GM19372 (cell line): ENCODE measurements around the gene ADGB.

Experiments used
- ATAC-seq: cut with Tn5 transposase; IDR thresholded peaks from one replicate; pipeline ENCODE4 v1.9.1; 2021; ENCODE audit warnings: mild to moderate bottlenecking, low read depth, moderate library complexity; ENCODE audit not compliant: unreplicated experiment

ADGB gene

DNA sequence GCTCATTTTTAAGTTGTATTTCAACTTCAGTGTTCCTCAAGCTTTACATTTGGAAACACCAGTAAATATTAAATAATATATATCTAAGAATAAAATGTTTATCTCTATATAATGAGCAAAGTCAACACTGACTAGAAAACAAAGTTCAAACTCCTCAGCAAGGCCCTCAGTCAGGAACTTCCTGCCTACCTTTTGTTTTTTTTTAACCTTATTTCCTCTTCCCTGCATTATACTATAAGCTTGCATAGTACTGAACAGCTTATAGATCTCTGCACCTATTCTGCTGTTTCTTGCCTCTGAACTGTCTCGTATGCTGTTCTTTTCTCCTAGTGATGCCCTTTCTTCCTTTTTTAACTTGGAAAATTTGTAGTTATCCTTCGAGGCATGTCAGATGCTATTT, 29.6 kb downstream of the ADGB start:
- no peak for ATAC-seq

DNA sequence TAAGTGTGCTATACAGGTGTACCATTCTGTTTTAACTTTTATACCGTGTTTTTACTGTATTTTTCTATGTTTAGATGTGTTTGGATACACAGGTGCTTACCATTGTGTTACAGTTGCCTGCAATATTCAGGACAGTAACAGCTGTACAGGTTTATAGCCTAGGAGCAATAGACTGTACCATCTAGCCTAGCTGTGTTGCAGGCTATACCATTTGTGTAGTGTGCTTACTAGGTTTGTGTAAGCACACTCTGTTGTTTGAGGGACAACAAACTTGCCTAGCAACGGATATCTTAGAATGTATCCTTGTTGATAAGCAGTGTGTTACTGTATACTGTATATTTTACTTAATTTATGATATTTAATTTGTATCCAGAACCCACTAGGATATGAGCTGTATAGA, 35.2 kb downstream of the ADGB start:
- no peak for ATAC-seq

DNA sequence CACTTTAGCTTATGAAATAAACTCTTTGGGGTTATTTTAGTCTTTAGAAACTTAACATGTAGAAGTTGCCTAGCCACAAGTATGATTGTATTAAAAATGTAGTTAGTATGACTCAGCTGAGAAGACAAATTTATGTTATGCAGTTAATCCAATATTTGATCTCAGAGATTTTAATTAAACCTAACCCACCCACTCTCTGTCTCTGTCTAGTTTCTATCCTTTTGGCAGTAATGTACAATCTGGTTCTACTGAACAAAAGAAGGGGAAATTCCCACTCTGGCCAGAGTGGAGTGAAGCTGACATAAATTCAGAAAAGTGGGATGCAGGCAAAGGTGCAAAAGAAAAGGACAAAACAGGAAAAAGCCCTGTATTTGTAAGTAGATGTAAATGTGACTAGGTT, 36.4 kb downstream of the ADGB start:
- no peak for ATAC-seq

DNA sequence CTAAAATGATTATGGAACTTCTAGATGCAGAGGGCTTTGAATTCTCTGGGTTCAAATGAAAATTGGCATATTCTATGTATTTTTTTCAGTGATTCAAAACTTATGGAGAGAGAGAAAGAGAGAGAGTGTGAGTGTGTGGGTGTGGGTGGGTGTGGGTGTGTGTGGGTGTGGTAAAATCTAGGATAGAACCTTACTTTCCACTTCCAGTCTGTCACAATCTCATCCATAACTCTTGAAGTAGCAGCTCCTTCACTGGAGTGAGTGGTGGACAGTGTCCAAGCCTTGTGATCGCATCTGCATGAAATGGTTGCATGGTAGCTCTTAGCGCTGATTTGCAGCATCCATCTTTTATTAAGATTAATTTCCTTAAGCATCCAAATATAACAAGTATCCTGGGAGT, 37.7 kb downstream of the ADGB start:
- no peak for ATAC-seq

DNA sequence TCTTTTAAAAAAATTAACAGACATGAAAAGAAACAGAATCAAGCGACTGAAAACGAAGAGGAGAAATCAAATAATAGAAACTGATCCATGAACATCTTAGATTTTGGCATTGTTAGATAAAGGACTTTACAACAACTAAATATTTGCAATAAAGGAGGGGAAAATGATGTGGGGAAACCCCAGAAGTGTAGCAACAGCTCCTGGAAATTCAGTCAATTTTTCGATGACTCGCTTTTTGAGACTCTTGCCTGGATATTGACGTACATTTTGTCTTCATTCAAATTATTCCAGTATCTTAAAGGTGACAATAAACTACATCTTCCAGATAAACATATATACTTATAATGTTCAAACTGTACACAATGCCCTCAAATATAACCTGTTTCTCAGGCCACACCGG, 44.1 kb downstream of the ADGB start:
- no peak for ATAC-seq

DNA sequence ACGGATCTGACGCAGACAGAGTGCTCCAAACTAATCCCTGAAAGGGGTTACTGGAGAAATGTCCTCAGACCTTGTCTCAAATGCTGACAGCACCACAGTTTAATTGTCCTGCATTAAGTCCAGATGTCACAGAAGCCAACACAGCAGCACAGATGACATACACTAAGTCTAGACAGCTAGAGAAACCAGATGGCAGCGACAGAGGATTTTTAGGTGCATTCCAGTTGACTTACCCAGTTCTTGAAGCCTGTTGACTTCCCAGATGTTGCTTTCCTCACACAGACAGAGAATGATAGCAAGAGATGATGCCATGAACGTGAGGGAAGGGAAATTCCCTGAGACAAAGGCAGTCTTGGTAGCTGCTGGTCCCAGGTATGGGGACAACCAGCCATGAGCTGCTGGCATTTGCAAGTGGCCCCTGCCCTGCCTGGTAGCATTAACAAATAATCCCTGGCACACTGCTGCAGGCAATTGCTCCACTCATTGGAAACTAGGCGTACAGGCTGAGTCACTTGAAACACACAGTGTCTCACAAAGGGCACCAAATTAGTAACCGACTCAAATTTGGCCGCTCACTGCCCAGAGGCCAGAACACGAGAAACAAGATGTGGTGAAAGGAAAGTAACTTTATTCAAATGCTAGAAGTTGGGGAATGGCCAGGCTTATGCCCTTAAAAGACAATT, 52.2 kb downstream of the ADGB start:
- no peak for ATAC-seq

DNA sequence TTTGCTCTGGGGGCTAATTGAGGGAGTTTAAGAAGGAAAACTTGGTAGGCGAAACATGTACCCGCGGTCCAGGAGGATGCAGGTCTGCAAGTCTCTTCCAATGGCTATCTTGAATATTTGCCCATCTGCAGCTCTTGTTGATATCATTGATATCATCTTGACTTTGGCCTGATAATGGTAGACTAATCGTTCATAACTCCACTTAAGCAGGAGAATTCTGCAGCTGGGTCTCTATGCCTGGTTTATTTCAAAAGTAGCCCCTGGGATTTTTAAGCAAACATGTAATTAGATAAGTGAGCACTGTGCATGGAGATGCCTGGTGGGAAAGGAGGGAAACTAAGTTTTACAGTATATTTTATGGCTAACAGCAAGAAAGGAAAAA, 52.7 kb downstream of the ADGB start:
- ATAC-seq, result no peak

DNA sequence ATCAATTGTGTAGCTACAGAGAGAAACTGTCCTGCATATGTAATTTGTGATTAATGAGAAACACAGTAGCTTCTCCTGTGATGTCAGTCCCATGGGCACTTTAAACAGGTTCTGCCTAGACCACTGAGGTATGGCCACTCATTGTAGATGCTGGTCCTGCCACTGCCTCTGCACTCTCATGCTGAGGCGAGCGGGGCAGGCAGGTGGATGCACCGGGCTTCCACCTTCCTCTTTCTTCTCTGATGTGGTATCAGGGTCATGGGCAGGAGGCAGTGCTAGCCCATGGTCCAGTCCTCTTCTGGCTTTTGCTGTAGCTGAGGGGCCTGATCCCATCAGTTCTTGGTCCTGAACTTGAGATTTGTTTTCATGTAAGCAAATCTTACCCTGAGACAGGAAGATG, 58.7 kb downstream of the ADGB start:
- no peak for ATAC-seq

DNA sequence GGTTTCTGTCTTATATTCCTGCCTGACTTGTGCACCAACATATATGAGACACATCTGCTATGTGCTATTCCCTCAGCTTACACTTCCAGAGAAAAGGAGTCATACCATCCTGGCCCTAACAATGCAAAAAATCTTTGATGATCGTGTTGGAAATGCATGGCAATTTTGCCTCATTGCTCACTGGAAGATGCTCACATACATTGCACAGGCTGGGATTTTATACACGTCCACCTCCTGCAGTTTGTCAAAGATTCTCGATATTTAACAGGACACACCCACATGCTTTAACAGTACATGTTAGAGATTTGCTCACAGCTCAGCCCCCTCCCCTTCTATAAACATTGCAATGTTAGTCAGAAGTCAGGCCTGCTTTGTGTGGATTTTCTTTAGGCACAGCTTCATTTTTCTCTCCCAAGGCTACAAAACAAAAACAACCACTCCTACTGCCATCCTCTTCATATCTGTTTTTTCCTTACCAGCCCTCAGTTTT, 66.1 kb downstream of the ADGB start:
- no peak for ATAC-seq

DNA sequence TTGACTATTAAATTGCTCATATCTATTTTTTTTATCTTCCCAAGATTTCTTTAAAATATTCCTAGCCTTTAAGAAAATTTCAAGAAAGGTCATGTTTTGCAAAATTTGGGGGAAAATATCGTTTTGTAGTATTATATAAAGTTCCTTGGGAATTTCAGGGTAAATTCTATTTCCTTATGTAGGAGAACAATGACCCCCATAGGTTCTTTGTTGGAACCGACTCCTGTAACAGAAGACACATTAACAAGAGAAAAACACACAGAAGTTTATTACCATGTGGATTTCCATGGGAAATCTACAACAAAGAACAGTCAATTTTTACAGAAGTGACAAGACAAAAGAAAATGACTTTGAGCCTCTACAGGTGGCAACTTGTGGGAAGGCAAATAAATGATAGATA, 68.1 kb downstream of the ADGB start:
- ATAC-seq, result no peak

DNA sequence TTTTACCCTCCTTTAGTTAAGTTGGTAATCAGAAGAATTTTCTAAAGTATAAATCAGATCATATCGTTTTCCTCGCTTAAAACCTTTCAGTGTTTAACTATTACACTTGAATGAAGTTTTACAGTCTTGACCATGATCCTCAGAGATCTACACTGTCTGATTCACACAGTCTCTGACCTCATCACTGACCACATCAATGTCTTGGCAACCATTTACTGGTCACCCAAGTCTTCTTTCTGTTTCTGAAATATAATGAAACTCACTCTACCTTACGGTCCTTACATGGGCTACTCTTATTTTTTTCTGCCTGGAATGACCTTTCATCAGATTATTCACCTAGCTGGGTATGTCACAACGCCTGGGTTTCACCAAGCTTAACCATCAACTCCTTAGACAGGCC, 71.4 kb downstream of the ADGB start:
- no peak for ATAC-seq

DNA sequence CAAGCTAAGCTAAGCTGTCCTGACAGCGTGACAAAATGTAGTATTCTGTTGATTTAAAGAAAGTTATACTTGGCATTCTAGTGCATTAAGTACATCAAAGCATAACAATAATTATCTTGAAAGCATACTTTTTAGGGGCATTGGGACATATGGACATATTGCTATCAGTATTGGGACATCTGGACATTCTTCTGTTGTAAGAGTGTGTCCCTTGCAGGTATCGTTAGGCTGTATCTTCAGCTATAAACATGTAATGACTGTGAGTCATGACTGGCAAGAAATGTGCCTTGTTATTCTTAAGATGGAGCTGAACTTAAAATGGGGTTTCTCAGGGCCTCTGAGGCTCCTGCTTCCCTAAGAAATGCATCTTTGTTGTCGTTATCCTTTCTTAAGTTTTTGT, 74.3 kb downstream of the ADGB start:
- no peak for ATAC-seq

DNA sequence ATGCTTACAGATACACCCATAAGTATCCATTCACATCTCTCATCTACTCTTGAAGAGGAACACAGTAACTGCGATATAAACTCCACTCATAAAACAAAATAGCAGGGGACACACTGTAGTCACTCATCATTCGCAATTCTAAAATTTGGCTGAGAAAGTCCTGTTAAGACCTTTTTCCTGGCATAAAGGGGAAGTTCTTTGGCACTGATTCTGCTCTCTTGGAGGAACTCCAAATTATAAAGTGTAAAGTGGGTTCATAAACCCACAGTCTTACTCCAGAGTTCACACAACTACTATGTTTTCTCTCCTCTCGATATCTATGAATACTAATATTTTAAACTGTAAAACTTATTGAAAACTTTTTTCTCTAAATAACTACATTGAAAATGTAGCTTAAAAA, 80.6 kb downstream of the ADGB start:
- no peak for ATAC-seq

DNA sequence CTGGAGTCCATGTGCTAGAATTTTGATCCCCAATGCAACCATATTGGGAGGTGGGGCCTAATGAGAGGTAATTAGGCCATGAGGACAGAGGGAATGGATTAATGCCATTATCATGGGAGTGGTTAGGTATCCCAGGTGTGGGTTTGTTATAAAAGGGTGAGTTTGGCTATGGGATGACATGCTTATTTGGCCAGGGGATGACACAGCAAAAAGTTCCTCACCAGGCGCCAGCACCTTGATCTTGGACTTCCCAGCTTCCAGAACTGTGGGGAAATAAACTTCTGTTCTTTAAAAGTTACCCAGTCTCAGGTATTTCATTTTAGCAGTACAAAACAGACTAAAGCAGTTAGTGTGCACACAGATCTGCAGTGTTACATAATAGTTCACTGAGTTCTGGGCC, 84.1 kb downstream of the ADGB start:
- no peak for ATAC-seq

DNA sequence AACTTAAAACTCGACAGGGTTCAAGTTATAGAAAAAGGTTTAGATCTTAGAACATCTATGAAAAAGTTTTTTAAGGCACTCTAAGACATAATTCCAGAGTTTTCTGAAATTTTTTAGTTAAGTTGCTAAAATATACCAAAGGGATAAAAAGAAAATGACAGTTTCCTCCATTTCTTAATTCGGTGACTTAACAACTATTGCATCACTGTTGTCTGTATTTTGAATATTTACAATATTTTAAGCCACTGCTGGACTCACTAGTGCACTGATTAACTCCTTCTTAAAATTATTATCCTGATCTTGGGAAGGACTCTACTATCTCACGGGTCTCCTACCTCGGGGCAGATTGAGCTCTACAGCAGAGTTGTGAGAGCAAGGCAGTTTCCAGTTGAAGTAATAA, 91.0 kb downstream of the ADGB start:
- ATAC-seq, result no peak

DNA sequence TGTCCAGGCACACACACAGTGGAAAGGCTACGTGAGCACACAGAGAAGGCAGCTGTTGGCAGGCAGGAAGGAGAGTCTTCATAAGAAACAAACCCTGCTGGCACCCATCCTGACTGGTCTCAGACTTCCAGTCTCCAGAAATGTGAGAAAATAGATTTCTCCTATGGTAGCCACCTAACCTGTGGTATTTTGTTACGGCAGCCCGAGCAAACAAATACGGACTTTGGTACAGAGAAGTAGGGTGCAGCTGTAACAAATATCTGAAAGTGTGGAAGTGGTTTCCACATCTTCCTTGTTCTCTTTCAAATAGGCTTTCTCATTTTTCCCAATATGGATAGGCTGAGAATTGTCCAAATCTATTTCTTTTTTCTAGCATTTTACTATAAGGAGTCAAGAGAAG, 94.6 kb downstream of the ADGB start:
- no peak for ATAC-seq

DNA sequence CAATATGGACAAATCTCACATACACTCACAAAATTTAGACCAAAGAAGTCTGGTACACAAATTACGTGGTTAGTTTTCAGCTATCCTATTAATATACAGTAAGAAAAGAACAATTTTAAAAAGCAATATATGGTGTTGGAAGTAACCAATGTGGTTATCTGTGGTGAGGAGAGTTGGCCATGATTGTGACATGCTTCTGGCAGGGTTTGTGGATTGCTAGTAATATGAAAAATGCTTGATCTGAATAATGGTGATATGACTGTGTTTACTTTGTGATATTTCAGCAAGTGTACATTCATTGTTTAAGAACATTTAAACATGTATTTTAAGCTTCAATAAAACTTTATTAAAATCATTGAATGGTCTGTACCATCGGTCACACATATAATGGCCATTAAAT, 99.1 kb downstream of the ADGB start:
- ATAC-seq, result no peak

DNA sequence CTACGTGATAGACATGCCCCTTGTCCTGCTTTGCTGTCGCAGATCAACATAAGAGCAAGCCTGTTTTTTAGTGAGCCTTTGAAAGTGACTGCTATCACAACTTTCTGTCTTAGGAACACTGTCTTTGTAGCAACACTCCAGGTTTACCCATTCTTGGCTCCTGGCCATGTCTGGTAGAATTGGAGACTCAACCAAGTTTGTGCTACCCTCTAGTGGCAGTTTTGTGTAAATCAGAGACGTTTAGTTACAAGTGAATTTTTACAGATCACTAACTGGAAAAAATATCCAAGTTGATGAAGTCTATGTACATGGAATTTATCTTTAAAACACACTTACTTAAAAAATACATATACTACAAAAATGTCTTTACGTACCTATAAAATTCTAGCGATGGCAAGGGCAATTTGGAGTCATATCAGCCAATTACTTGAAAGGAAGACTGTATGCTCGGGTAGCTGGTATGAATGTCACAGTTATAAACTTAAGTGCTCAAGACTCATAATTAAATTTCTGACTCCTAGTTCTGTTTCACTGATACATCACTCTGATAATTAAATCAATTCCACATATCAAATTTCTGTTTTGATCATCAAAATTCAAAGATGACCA, 101.4 kb downstream of the ADGB start:
- peak; percentile 74 for ATAC-seq

DNA sequence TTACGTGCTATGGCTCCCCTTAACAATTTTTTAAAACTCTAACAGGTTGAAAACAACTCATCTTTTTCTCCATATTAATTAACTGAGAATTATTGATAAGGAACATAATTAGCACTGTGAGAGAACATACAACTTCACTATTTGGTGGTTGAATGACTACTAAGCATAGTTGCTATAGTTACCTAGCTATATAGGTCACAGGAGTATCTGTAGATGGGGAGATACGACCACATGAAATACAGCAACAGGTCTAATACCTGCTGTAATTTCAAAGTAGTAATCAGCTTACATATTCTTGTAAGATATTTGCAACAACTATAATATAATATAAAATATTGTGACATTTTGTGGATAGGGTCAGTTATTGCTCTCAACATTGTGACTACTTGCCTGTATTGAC, 102.9 kb downstream of the ADGB start:
- no peak for ATAC-seq

DNA sequence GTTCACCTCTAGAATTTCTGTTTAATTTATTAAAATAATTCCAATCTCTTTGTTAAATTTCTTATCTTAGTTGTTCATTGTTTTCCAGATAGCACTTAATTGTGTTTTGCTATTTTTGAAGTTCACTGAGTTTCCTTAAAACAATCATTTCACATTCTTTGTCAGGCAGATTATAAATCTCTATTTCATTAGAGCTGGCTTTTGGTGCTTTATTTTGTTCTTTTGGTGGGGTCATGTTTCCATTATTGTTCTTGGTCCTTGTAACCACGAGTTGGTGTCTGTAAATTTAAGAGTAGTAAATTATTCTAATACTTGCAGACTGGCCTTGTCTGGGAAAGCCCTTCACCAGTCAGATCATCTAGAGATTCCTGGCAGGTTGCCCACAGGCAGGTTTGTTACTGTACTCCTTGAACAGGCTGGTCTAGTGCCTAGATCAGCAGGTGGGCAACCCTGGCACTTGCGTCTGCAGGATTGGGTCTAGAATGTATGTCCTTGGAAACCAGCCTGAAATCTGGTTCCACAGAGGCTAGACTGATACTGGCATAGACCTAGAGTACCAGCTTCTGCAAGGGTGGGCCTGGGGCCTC, 110.4 kb downstream of the ADGB start:
- ATAC-seq, result no peak

DNA sequence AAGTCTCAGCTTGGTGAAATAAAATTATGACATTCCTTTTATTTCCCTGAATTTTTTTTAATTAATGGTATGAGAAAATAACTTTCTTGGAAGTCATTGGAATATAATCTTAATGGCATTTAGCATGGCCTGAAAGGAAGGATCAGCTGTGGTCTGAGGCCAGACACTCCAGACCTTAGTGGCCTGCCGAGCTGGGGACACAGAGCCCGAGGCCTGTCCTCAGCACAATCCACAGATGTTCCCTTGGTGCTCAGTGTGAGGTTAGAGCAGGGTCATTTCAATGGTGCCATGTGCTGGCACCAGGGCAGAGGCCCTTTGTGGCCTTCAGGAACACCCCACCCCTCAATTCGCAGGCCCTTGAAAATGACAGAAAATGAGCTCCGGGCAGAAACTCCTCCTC, 120.6 kb downstream of the ADGB start:
- ATAC-seq, result no peak

DNA sequence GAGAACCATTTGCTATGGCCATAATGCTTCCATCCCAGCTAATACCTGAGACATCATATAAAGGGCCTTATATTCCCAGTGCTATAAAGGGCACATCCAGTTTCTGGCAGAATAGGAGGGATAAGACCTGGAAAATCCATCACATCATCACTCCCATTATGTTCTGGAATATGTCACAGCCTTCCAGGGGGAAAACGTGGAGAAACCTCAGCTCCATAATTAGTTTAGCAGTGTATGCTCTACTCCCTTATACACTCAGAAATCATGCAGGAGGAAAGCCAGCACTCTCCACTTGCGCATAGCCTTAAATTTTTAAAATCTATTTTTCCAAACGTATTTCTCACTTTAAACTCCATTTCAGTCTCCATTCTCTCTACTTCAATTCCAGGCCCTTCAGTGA, 140.9 kb downstream of the ADGB start:
- no peak for ATAC-seq
